GM13976 (cell line): ENCODE data around the gene CD99.

ENCODE experiments used
- DNase-seq: peaks from one replicate; pipeline ENCODE4 v3.0.0; 2012; ENCODE audit warnings: low spot score
- CTCF ChIP-seq: IDR thresholded peaks from 2 replicates; pipeline ENCODE4 v1.5.1; 2012; ENCODE audit warnings: borderline replicate concordance, mild to moderate bottlenecking; ENCODE audit not compliant: insufficient read depth; ENCODE audit errors: extremely low read depth, missing control alignments, control extremely low read depth
- in situ Hi-C: fragments of 300-500 bp; cut with MboI; formaldehyde crosslinking; loops from one replicate; pipeline ENCODE4 v1.12.0; 2022; ENCODE audit warnings: low sequenced_read_pairs, mixed read lengths, inconsistent platforms; ENCODE audit not compliant: unreplicated experiment

The CD99 gene

GRCh38 chrX:2650037-2650436 lies 41.1 kb upstream of the CD99 start:
- DNase-seq = no peak
- no peak for TF ChIP-seq CTCF
- in situ Hi-C loops = no loop called here

- DNase-seq = no peak
- in situ Hi-C loops = no loop called here
- TF ChIP-seq CTCF = no peak
Observed at GRCh38 chrX:2650865-2651264, 40.2 kb upstream of the CD99 start.

- no peak for DNase-seq
- TF ChIP-seq CTCF = no peak
- in situ Hi-C loops = no loop called here
Observed at GRCh38 chrX:2652106-2652505, 39.0 kb upstream of the CD99 start.

GRCh38 chrX:2654436-2655340 lies 36.4 kb upstream of the CD99 start:
- in situ Hi-C loops = no loop called here
- no peak for TF ChIP-seq CTCF
- DNase-seq = no peak

GRCh38 chrX:2656257-2656836 lies 34.7 kb upstream of the CD99 start:
- DNase-seq = no peak
- in situ Hi-C loops = no loop called here
- TF ChIP-seq CTCF = no peak

GRCh38 chrX:2657532-2658113 lies 33.5 kb upstream of the CD99 start:
- no peak for DNase-seq
- TF ChIP-seq CTCF = no peak
- in situ Hi-C loops = no loop called here
